Panc1 (cell line): ENCODE results near the gene CCDC112. TPM values are rescaled to one million over a fixed set of nuclear protein-coding genes. Genes with fewer than 3 reads are reported as not detected.
A peak's percentile ranks its signal among the peaks of the same experiment; 100 is the strongest.

Source experiments
- ATAC-seq: fragments of 200-7000 bp; cut with Tn5 transposase; 2 replicates; pipeline ENCODE4 v1.9.1; 2020; ENCODE audit warnings: mild to moderate bottlenecking, moderate library complexity
- BruUV-seq: library from RNA; stranded (reverse); fragments of 400-500 nt; replicated peaks from 2 replicates; lab custom pipeline; 2021; lab: Mats Ljungman, UMichigan
- CTCF ChIA-PET: fragments of 300-600 bp; sonication (Branson Sonifier 250); formaldehyde crosslinking; loops from one replicate; lab custom pipeline; 2022; ENCODE audit warnings: antibody characterized with exemption; lab: Charles Lee
- POLR2A ChIA-PET: fragments of 300-600 bp; sonication (Branson Sonifier 250); formaldehyde crosslinking; loops from one replicate; lab custom pipeline; 2022; ENCODE audit warnings: antibody characterized with exemption; lab: Charles Lee
- DNase-seq: peaks from one replicate; pipeline ENCODE4 v3.0.0-alpha.2; 2010; ENCODE audit warnings: low read depth, low spot score
- H3K27ac ChIP-seq: 2 replicates; pipeline ENCODE4 v1.5.1; 2011; ENCODE audit warnings: mild to moderate bottlenecking, low read length, inconsistent platforms
- H3K27me3 ChIP-seq: fragments of 200-500 bp; sonication (Bioruptor generic); 2 replicates; pipeline ENCODE4 v1.6.0; 2014; ENCODE audit warnings: low read length, inconsistent platforms; ENCODE audit not compliant: control insufficient read depth, insufficient read depth
- H3K36me3 ChIP-seq: fragments of 200-500 bp; sonication (Bioruptor generic); 2 replicates; pipeline ENCODE4 v1.5.1; 2014; ENCODE audit warnings: inconsistent platforms, mild to moderate bottlenecking, low read length, moderate library complexity; ENCODE audit not compliant: control insufficient read depth, insufficient read depth
- H3K4me1 ChIP-seq: 2 replicates; pipeline ENCODE4 v1.5.1; 2011; ENCODE audit warnings: inconsistent platforms, mild to moderate bottlenecking, low read length, moderate library complexity; ENCODE audit not compliant: control insufficient read depth, insufficient read depth
- H3K4me3 ChIP-seq, 2 experiments: 2 replicates each; pipeline ENCODE4 v1.5.1; 2011 to 2012; ENCODE audit warnings: low read depth in 2 of 2, low read length in 2 of 2, mild to moderate bottlenecking in 2 of 2, inconsistent platforms in 1 of 2, moderate library complexity in 1 of 2
- H3K9me3 ChIP-seq: fragments of 200-500 bp; sonication (Bioruptor generic); 2 replicates; pipeline ENCODE4 v1.5.1; 2014; ENCODE audit warnings: low read depth, mild to moderate bottlenecking, inconsistent platforms, low read length, moderate library complexity; ENCODE audit not compliant: control insufficient read depth, insufficient read depth
- CTCF ChIP-seq: fragments of 450-650 bp; IDR thresholded peaks from 2 replicates; pipeline ENCODE4 v1.5.1; 2017; ENCODE audit warnings: mild to moderate bottlenecking
- POLR2AphosphoS5 ChIP-seq: IDR thresholded peaks from 2 replicates; pipeline ENCODE4 v1.6.1; 2012; ENCODE audit warnings: mild to moderate bottlenecking, low read depth, low read length, moderate library complexity
- REST ChIP-seq, 2 experiments: IDR thresholded peaks; 2 replicates each; pipeline ENCODE4 v1.6.1; 2011 to 2012; ENCODE audit warnings: low read depth in 2 of 2, control low read depth in 1 of 2, low read length in 1 of 2, mild to moderate bottlenecking in 1 of 2, moderate library complexity in 1 of 2; ENCODE audit not compliant: insufficient read depth in 1 of 2
- SIN3A ChIP-seq: IDR thresholded peaks from 2 replicates; pipeline ENCODE4 v1.6.1; 2012; ENCODE audit warnings: low read depth, mild to moderate bottlenecking, low read length, moderate library complexity, borderline replicate concordance; ENCODE audit not compliant: insufficient read depth
- TCF7L2 ChIP-seq: IDR thresholded peaks from 2 replicates; pipeline ENCODE4 v1.6.1; 2011; ENCODE audit warnings: mild to moderate bottlenecking, low read depth, low read length, inconsistent platforms
- in situ Hi-C: cut with HindIII; loops from 2 replicates; pipeline ENCODE4 v1.10.0; 2016; ENCODE audit warnings: low sequenced_read_pairs, low pct_unique_long_range_greater_than_20kb
- intact Hi-C: fragments of 100-400 bp; cut with micrococcal nuclease; formaldehyde crosslinking; loops from one replicate; pipeline ENCODE4 v1.10.0; 2022; ENCODE audit not compliant: unreplicated experiment
- total RNA-seq: library from RNA; stranded (reverse); gene quantifications from one replicate; pipeline ENCODE4 v1.2.1, GENCODE V29; 2021; ENCODE audit not compliant: unreplicated experiment

CCDC112 gene
- total RNA-seq, 1 experiment from 2014 or later: 5.6 TPM

GRCh38 chr5:115313052-115313451 is 16.6 kb upstream of the CCDC112 start:
- intact Hi-C loops (no loop called here), in situ Hi-C loops (no loop called here)
- Histone ChIP-seq H3K36me3 (no peaks in the 10 kb centered on the region), H3K4me3 (no peak overlapping the region), H3K4me1 (no peaks in the 10 kb centered on the region), H3K27me3 (no peaks in the 10 kb centered on the region; the same call in none of the 2 replicates), H3K9me3 (no peaks in the 10 kb centered on the region), H3K27ac (no peak overlapping the region)
- DNase-seq (no peak), ATAC-seq (0 out of 2 replicates have a peak, but pooled peaks have one; percentile 51)
- POLR2A ChIA-PET: no interaction called here
- CTCF ChIA-PET: no interaction called here
- BruUV-seq: no TSS peak
- no peak for TF ChIP-seq CTCF
- no peak for TF ChIP-seq SIN3A
- no peak for TF ChIP-seq TCF7L2

- intact Hi-C loops (loop anchor here (1.0 kb wide), 2 partner anchors 264 to 276 kb away; no protein-coding TSS in a partner anchor), in situ Hi-C loops (no loop called here)
- Histone ChIP-seq H3K27ac (no peak overlapping the region), H3K4me1 (no peaks in the 10 kb centered on the region), H3K9me3 (no peaks in the 10 kb centered on the region), H3K27me3 (peaks cover 2% of the 10 kb centered on the region), H3K36me3 (no peaks in the 10 kb centered on the region), H3K4me3 (no peak overlapping the region)
- ATAC-seq (no peak), DNase-seq (peak; percentile 38)
- TF ChIP-seq REST (IDR thresholded peaks at IDR 0.05; ENCODE audit: insufficient read depth in 1 of 2, low read depth in 2 of 2, low read length in 1 of 2): no peak
- no peak for TF ChIP-seq POLR2AphosphoS5
- no peak for TF ChIP-seq TCF7L2
- TF ChIP-seq CTCF: peak; percentile 60; the same call in 1 of the 2 replicates
- no peak for TF ChIP-seq SIN3A
- ChIA-PET POLR2A (no interaction called here), CTCF (interaction anchor here (0.6 to 2.0 kb wide), 3 partner anchors 22 to 307 kb away, joined by 3 to 28 read pairs (median 17); no protein-coding TSS in a partner anchor)
- BruUV-seq: no TSS peak
Measured at GRCh38 chr5:115309751-115310370, 13.4 kb upstream of the CCDC112 start.
